GM12878 (cell line): ENCODE data around the gene MN1. TPM values are rescaled to one million over a fixed set of nuclear protein-coding genes. Genes with fewer than 3 reads are reported as not detected.

Experiments used
- ATAC-seq: fragments of 200-7000 bp; cut with Tn5 transposase; 3 replicates; pipeline ENCODE4 v1.9.1; 2020; ENCODE audit warnings: mild to moderate bottlenecking, moderate library complexity
- BruUV-seq: library from RNA; stranded (reverse); fragments of 400-500 nt; replicated peaks from 2 replicates; lab custom pipeline; 2021; lab: Mats Ljungman, UMichigan
- CTCF ChIA-PET: fragments of 300-600 bp; sonication (Branson Sonifier 250); formaldehyde crosslinking; extraction: SDS; loops from one replicate; lab custom pipeline; 2021; ENCODE audit warnings: inconsistent platforms; lab: Yijun Ruan, JAX
- POLR2A ChIA-PET: fragments of 350-600 bp; formaldehyde crosslinking; extraction: SDS; loops from one replicate; lab custom pipeline; 2021; ENCODE audit warnings: inconsistent platforms; lab: Charles Lee
- RAD21 ChIA-PET: fragments of 300-600 bp; sonication (Branson Sonifier 250); formaldehyde crosslinking; loops from one replicate; lab custom pipeline; 2023; ENCODE audit warnings: antibody characterized with exemption; ENCODE audit not compliant: unreplicated experiment; lab: Charles Lee
- SMC1A ChIA-PET: fragments of 300-600 bp; sonication (Branson Sonifier 250); formaldehyde crosslinking; loops from one replicate; lab custom pipeline; 2023; ENCODE audit not compliant: unreplicated experiment, uncharacterized antibody; lab: Charles Lee
- DNase-seq: peaks from one replicate; pipeline ENCODE4 v3.0.0-alpha.2; 2011; ENCODE audit warnings: low read depth, low spot score
- FAIRE-seq: peaks from 3 replicates; lab custom pipeline; 2011; peaks lifted over from hg19 to GRCh38; lab: Jason Lieb, UNC
- H2AFZ ChIP-seq: 2 replicates; pipeline ENCODE4 v1.6.0; 2011; ENCODE audit warnings: low read depth, low read length, control low read depth; ENCODE audit not compliant: control insufficient read depth
- H3K27ac ChIP-seq: 2 replicates; pipeline ENCODE4 v1.5.1; 2011; ENCODE audit warnings: control low read depth; ENCODE audit not compliant: control insufficient read depth, insufficient read depth
- H3K27me3 ChIP-seq, 2 experiments: replicated peaks in 1 of 2; 2 replicates each; pipeline versions ENCODE4 v1.6.0 to v1.6.1; 2011; ENCODE audit warnings: low read length in 1 of 2; ENCODE audit not compliant: control insufficient read depth in 2 of 2, insufficient read depth in 2 of 2
- H3K36me3 ChIP-seq, 2 experiments: 2 replicates each; pipeline ENCODE4 v1.5.1; 2011; ENCODE audit warnings: low read length in 1 of 2; ENCODE audit not compliant: control insufficient read depth in 2 of 2, insufficient read depth in 2 of 2
- H3K4me1 ChIP-seq: 2 replicates; pipeline ENCODE4 v1.6.1; 2011; ENCODE audit warnings: mild to moderate bottlenecking, low read length, moderate library complexity, mixed read lengths; ENCODE audit not compliant: control insufficient read depth, insufficient read depth
- H3K4me2 ChIP-seq: 2 replicates; pipeline ENCODE4 v1.6.0; 2011; ENCODE audit warnings: control low read depth; ENCODE audit not compliant: control insufficient read depth, insufficient read depth
- H3K4me3 ChIP-seq: fragments of 200-600 bp; sonication (generic); 2 replicates; pipeline ENCODE4 v1.5.1; 2016
- H3K79me2 ChIP-seq: 2 replicates; pipeline ENCODE4 v1.6.0; 2011; ENCODE audit warnings: low read length; ENCODE audit not compliant: control insufficient read depth, insufficient read depth
- H3K9ac ChIP-seq: 2 replicates; pipeline ENCODE4 v1.8.0; 2011; ENCODE audit warnings: low read length, control low read depth, mixed read lengths; ENCODE audit not compliant: control insufficient read depth, insufficient read depth
- H3K9me3 ChIP-seq: replicated peaks from 3 replicates; pipeline ENCODE4 v1.5.1; 2011; ENCODE audit warnings: mild to moderate bottlenecking, low read length; ENCODE audit not compliant: control insufficient read depth, insufficient read depth
- H4K20me1 ChIP-seq: 2 replicates; pipeline ENCODE4 v1.6.0; 2011; ENCODE audit not compliant: control insufficient read depth, insufficient read depth
- CEBPB ChIP-seq, 2 experiments: fragments of 150-350 bp in 1 of 2; IDR thresholded peaks; 2 replicates each; pipeline ENCODE4 v1.6.1; 2012 to 2014; ENCODE audit warnings: low read depth in 2 of 2, low read length in 2 of 2, borderline replicate concordance in 1 of 2, inconsistent platforms in 1 of 2
- EP300 ChIP-seq, 2 experiments: fragments of 150-350 bp in 1 of 2; IDR thresholded peaks; 2 replicates each; pipeline ENCODE4 v1.6.1; 2011 to 2012; ENCODE audit warnings: low read depth in 2 of 2, low read length in 2 of 2, borderline replicate concordance in 1 of 2, improper control_type of control experiment in 1 of 2, inconsistent platforms in 1 of 2; ENCODE audit not compliant: control insufficient read depth in 1 of 2
- ESRRA ChIP-seq: IDR thresholded peaks from 2 replicates; pipeline ENCODE4 v1.6.1; 2012; ENCODE audit warnings: mild to moderate bottlenecking, low read length, improper control_type of control experiment
- HCFC1 ChIP-seq: fragments of 150-350 bp; IDR thresholded peaks from 2 replicates; pipeline ENCODE4 v1.6.1; 2014; ENCODE audit warnings: low read length
- HDAC2 ChIP-seq: fragments of 200-600 bp; sonication (generic); IDR thresholded peaks from 2 replicates; pipeline ENCODE4 v1.6.1; 2017
- SPI1 ChIP-seq: IDR thresholded peaks from 2 replicates; pipeline ENCODE4 v1.6.1; 2011; ENCODE audit warnings: low read depth, mild to moderate bottlenecking, low read length, moderate library complexity, borderline replicate concordance; ENCODE audit not compliant: insufficient read depth
- ZNF274 ChIP-seq: IDR thresholded peaks from one replicate; pipeline ENCODE4 v1.8.0; 2011; ENCODE audit not compliant: insufficient read length, insufficient read depth
- WGBS: methylation state at CpG from one replicate; pipeline ENCODE4 v1.1.6; 2016; ENCODE audit warnings: low lambda C conversion rate; ENCODE audit not compliant: insufficient replicate concordance, insufficient coverage; ENCODE audit errors: missing lambda C conversion rate; 5-methylcytosine and 5-hydroxymethylcytosine counted together
- in situ Hi-C: fragments of 300-500 bp; cut with MboI; formaldehyde crosslinking; loops from 9 replicates; pipeline ENCODE4 v1.14.3; 2018; ENCODE audit warnings: mixed read lengths
- intact Hi-C: fragments of 100-400 bp; cut with micrococcal nuclease; formaldehyde crosslinking; loops from one replicate; pipeline ENCODE4 v1.14.2; 2022; ENCODE audit not compliant: unreplicated experiment
- polyA plus RNA-seq, 11 experiments: library from polyadenylated mRNA; depleted of rRNA in 4 of 11; unstranded in 6 of 11; stranded (reverse) in 5 of 11; fragments of >200 nt; fragmentation: Nextera tagmentation in 4 of 11; fragmentation: Illumina TruSeq in 1 of 11; extraction: Ambion mirVana in 4 of 11; extraction: Trizol in 1 of 11; gene quantifications; 1 replicate in 1 of 11; 2 replicates in 10 of 11; pipeline versions ENCODE4 v1.2.1 to v1.2.3, GENCODE V29; 2011 to 2016; ENCODE audit warnings: inconsistent platforms in 2 of 11, missing spikeins in 2 of 11, low read depth in 1 of 11
- total RNA-seq, 4 experiments: library from RNA; depleted of rRNA in 3 of 4; stranded (reverse); fragments of >200 nt in 3 of 4; fragmentation: Illumina TruSeq in 1 of 4; extraction: Trizol in 1 of 4; gene quantifications; 2 replicates each; pipeline versions ENCODE4 v1.2.1 to v1.2.3, GENCODE V29; 2013 to 2021
- TF ChIP-seq, protein P1 (sequence below): IDR thresholded peaks from 2 replicates; pipeline ENCODE4 v1.6.1; 2011; ENCODE audit warnings: borderline replicate concordance, low read depth, mild to moderate bottlenecking, moderate library complexity, low read length; ENCODE audit not compliant: insufficient read depth, poor library complexity, severe bottlenecking
- TF ChIP-seq, protein P2 (sequence below): fragments of 450-650 bp; IDR thresholded peaks from 2 replicates; pipeline ENCODE4 v1.6.1; 2017; ENCODE audit warnings: mild to moderate bottlenecking, moderate library complexity

Gene MN1
- total and polyA plus RNA-seq, 10 of the 15 experiments (the other 5 are each of a cell fraction or from before 2014, with no cell fraction given): under 0.01 to 0.24 (median 0.03) TPM; not detected in 3

GRCh38 chr22:27788500-27789288 is 12.9 kb downstream of the MN1 start:
- no peak for TF ChIP-seq CEBPB (IDR thresholded peaks at IDR 0.05; ENCODE audit: borderline replicate concordance in 1 of 2, low read depth in 2 of 2, low read length in 2 of 2)
- TF ChIP-seq, protein P1, sequence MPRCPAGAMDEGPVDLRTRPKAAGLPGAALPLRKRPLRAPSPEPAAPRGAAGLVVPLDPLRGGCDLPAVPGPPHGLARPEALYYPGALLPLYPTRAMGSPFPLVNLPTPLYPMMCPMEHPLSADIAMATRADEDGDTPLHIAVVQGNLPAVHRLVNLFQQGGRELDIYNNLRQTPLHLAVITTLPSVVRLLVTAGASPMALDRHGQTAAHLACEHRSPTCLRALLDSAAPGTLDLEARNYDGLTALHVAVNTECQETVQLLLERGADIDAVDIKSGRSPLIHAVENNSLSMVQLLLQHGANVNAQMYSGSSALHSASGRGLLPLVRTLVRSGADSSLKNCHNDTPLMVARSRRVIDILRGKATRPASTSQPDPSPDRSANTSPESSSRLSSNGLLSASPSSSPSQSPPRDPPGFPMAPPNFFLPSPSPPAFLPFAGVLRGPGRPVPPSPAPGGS: no peak
- TF ChIP-seq SPI1: no peak
- TF ChIP-seq, protein P2, sequence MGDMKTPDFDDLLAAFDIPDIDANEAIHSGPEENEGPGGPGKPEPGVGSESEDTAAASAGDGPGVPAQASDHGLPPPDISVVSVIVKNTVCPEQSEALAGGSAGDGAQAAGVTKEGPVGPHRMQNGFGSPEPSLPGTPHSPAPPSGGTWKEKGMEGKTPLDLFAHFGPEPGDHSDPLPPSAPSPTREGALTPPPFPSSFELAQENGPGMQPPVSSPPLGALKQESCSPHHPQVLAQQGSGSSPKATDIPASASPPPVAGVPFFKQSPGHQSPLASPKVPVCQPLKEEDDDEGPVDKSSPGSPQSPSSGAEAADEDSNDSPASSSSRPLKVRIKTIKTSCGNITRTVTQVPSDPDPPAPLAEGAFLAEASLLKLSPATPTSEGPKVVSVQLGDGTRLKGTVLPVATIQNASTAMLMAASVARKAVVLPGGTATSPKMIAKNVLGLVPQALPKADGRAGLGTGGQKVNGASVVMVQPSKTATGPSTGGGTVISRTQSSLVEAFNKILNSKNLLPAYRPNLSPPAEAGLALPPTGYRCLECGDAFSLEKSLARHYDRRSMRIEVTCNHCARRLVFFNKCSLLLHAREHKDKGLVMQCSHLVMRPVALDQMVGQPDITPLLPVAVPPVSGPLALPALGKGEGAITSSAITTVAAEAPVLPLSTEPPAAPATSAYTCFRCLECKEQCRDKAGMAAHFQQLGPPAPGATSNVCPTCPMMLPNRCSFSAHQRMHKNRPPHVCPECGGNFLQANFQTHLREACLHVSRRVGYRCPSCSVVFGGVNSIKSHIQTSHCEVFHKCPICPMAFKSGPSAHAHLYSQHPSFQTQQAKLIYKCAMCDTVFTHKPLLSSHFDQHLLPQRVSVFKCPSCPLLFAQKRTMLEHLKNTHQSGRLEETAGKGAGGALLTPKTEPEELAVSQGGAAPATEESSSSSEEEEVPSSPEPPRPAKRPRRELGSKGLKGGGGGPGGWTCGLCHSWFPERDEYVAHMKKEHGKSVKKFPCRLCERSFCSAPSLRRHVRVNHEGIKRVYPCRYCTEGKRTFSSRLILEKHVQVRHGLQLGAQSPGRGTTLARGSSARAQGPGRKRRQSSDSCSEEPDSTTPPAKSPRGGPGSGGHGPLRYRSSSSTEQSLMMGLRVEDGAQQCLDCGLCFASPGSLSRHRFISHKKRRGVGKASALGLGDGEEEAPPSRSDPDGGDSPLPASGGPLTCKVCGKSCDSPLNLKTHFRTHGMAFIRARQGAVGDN: no peak
- no peak for TF ChIP-seq ZNF274
- TF ChIP-seq EP300 (IDR thresholded peaks at IDR 0.05; ENCODE audit: borderline replicate concordance in 1 of 2, control insufficient read depth in 1 of 2, low read depth in 2 of 2, low read length in 2 of 2): no peak
- TF ChIP-seq HDAC2: no peak
- TF ChIP-seq HCFC1: no peak
- TF ChIP-seq ESRRA: no peak
- H3K9me3 ChIP-seq: no peaks in the 10 kb centered on the region
- no peak overlapping the region for H2AFZ ChIP-seq
- H4K20me1 ChIP-seq: no peaks in the 10 kb centered on the region
- WGBS: 52% methylated on average over 20 of the region's 20 CpGs
- H3K4me2 ChIP-seq: no peak overlapping the region
- no TSS peak for BruUV-seq
- ChIA-PET POLR2A (no interaction called here), SMC1A (no interaction called here), RAD21 (no interaction called here), CTCF (no interaction called here)
- H3K4me1 ChIP-seq: no peaks in the 10 kb centered on the region
- DNase-seq (no peak), ATAC-seq (no peak), FAIRE-seq (no peak)
- H3K27ac ChIP-seq: no peak overlapping the region
- no peaks in the 10 kb centered on the region for H3K79me2 ChIP-seq
- H3K9ac ChIP-seq: no peak overlapping the region
- H3K36me3 ChIP-seq: no peaks in the 10 kb centered on the region
- H3K4me3 ChIP-seq: no peak overlapping the region
- in situ Hi-C loops: no loop called here
- H3K27me3 ChIP-seq: no peaks in the 10 kb centered on the region; a peak in 1 of 4 replicates
- intact Hi-C loops: no loop called here
